Measurements from ENCODE around the gene PPP1R18.

PPP1R18 gene, protein sequence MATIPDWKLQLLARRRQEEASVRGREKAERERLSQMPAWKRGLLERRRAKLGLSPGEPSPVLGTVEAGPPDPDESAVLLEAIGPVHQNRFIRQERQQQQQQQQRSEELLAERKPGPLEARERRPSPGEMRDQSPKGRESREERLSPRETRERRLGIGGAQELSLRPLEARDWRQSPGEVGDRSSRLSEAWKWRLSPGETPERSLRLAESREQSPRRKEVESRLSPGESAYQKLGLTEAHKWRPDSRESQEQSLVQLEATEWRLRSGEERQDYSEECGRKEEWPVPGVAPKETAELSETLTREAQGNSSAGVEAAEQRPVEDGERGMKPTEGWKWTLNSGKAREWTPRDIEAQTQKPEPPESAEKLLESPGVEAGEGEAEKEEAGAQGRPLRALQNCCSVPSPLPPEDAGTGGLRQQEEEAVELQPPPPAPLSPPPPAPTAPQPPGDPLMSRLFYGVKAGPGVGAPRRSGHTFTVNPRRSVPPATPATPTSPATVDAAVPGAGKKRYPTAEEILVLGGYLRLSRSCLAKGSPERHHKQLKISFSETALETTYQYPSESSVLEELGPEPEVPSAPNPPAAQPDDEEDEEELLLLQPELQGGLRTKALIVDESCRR

GRCh38 chr6:30686009-30686907, at the start of gene PPP1R18:
PPP1R18 (minus strand) TSS chr6:30686645; CDS start chr6:30686018, 627 bp downstream.
- Histone ChIP-seq H3K27ac (ENCODE audit: low read length) (peak within 1 kb of the TSS; percentile 98), H3K4me3 (ENCODE audit: low read length in 2 of 2) (peak within 1 kb of the TSS; percentile 94 to 96), H3K9me3 (ENCODE audit: control insufficient read depth in 2 of 2, low read length in 2 of 2) (no peaks in the 10 kb centered on the region), H3K4me1 (ENCODE audit: control insufficient read depth, insufficient read depth, low read length) (peaks cover 73% of the 10 kb centered on the region), H3K27me3 (ENCODE audit: control insufficient read depth in 1 of 2, insufficient read depth in 2 of 2, low read length in 2 of 2) (no peaks in the 10 kb centered on the region), H3K9ac (ENCODE audit: low read length in 2 of 2) (peak within 1 kb of the TSS; percentile 94 to 97), H3K36me3 (ENCODE audit: control insufficient read depth in 2 of 2, insufficient read depth in 2 of 2, low read length in 2 of 2) (no peaks in the 10 kb centered on the region)

DNA sequence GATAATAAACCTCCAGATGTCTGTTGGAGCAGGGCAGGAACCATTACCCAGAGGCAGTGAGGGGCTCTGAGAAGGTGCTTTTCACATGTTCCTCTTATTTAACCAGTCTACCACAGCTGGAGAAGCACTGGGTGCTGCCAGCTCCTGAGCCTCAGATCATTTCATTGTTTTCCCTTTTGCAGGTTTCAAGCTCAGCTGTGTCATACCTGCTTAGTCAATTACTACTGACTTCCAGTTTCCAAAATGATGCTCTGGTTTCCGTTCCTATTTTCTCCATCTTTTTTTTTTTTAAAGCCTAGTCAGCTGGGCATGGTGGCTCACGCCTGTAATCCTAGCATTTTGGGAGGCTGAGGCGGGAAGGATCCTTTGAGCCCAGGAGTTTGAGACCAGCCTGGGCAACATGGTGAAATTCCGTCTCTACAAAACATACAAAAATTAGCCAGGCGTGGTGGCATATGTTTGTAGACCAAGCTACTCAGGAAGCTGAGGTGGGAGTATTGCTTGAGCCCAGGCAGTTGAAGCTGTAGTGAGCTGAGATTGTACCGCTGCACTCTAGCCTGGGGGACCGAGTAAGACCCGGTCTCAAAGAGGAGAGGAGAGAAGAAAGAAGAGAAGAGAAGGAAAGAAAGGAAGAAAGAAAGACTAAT, 49.3 kb upstream of the PPP1R18 start:
- H3K9ac ChIP-seq (ENCODE audit: low read length in 2 of 2) = no peak overlapping the region
- H3K9me3 ChIP-seq (ENCODE audit: control insufficient read depth in 2 of 2, low read length in 2 of 2) = no peaks in the 10 kb centered on the region
- no peaks in the 10 kb centered on the region for H3K27me3 ChIP-seq (ENCODE audit: control insufficient read depth in 1 of 2, insufficient read depth in 2 of 2, low read length in 2 of 2)
- H3K27ac ChIP-seq (ENCODE audit: low read length) = no peak overlapping the region
- peaks cover 18% of the 10 kb centered on the region for H3K4me1 ChIP-seq (ENCODE audit: control insufficient read depth, insufficient read depth, low read length)
- peaks cover 41 to 62% of the 10 kb centered on the region in 2 donors for H3K36me3 ChIP-seq (ENCODE audit: control insufficient read depth in 2 of 2, insufficient read depth in 2 of 2, low read length in 2 of 2)
- H3K4me3 ChIP-seq (ENCODE audit: low read length in 2 of 2) = no peak overlapping the region

DNA sequence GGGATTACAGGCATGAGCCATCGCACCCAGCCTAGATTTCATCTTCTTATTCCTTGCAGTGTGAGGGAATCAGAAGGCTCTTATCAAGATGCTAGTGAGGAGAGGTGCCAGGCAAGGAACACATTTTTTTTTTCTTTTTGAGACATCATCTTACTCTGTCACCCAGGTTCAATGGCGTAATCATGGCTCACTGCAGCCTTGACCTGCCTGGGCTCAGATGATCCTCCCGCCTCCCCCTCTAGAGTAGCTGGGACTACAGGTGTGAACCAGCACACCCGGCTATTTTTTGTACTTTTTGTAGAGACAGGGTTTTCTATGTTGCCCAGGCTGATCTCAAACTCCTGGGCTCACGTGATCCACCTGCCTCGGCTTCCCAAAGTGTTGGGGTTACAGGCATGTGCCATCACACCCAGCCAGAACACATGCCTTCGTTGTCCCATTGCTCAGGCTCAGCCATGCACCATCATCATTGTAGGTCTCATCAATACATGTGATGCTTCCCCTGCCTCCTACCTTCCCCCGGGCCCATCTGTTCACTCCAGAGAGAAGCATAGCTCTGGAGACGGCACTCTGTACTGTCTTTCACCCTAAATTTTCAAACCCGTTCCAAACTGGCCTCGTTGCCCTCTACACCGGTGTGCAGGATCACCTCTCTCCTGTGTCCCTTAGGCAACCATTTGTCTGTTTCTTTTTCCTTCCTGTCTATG, 45.9 kb upstream of the PPP1R18 start:
- Histone ChIP-seq H3K27me3 (ENCODE audit: control insufficient read depth in 1 of 2, insufficient read depth in 2 of 2, low read length in 2 of 2) (no peaks in the 10 kb centered on the region), H3K9me3 (ENCODE audit: control insufficient read depth in 2 of 2, low read length in 2 of 2) (no peaks in the 10 kb centered on the region), H3K36me3 (ENCODE audit: control insufficient read depth in 2 of 2, insufficient read depth in 2 of 2, low read length in 2 of 2) (peaks cover 33 to 51% of the 10 kb centered on the region in 2 donors), H3K27ac (ENCODE audit: low read length) (no peak overlapping the region), H3K4me1 (ENCODE audit: control insufficient read depth, insufficient read depth, low read length) (peaks cover 21% of the 10 kb centered on the region), H3K4me3 (ENCODE audit: low read length in 2 of 2) (no peak overlapping the region), H3K9ac (ENCODE audit: low read length in 2 of 2) (no peak overlapping the region)

GRCh38 chr6:30730601-30731435, 44.4 kb upstream of the PPP1R18 start:
- H3K27ac ChIP-seq (ENCODE audit: low read length) = peak overlapping the region; percentile 53
- H3K4me3 ChIP-seq (ENCODE audit: low read length in 2 of 2) = peak overlapping the region in 1 of 2 donors; percentile 15
- no peaks in the 10 kb centered on the region for H3K27me3 ChIP-seq (ENCODE audit: control insufficient read depth in 1 of 2, insufficient read depth in 2 of 2, low read length in 2 of 2)
- peak overlapping the region in 1 of 2 donors; percentile 58 for H3K9ac ChIP-seq (ENCODE audit: low read length in 2 of 2)
- H3K4me1 ChIP-seq (ENCODE audit: control insufficient read depth, insufficient read depth, low read length) = peaks cover 19% of the 10 kb centered on the region
- no peaks in the 10 kb centered on the region for H3K9me3 ChIP-seq (ENCODE audit: control insufficient read depth in 2 of 2, low read length in 2 of 2)
- H3K36me3 ChIP-seq (ENCODE audit: control insufficient read depth in 2 of 2, insufficient read depth in 2 of 2, low read length in 2 of 2) = peaks cover 37 to 47% of the 10 kb centered on the region in 2 donors

GRCh38 chr6:30727920-30728553, 41.6 kb upstream of the PPP1R18 start:
- no peaks in the 10 kb centered on the region for H3K27me3 ChIP-seq (ENCODE audit: control insufficient read depth in 1 of 2, insufficient read depth in 2 of 2, low read length in 2 of 2)
- H3K4me3 ChIP-seq (ENCODE audit: low read length in 2 of 2) = no peak overlapping the region
- H3K36me3 ChIP-seq (ENCODE audit: control insufficient read depth in 2 of 2, insufficient read depth in 2 of 2, low read length in 2 of 2) = peaks cover 48 to 56% of the 10 kb centered on the region in 2 donors
- H3K9me3 ChIP-seq (ENCODE audit: control insufficient read depth in 2 of 2, low read length in 2 of 2) = no peaks in the 10 kb centered on the region
- no peak overlapping the region for H3K9ac ChIP-seq (ENCODE audit: low read length in 2 of 2)
- H3K4me1 ChIP-seq (ENCODE audit: control insufficient read depth, insufficient read depth, low read length) = peaks cover 39% of the 10 kb centered on the region
- peak overlapping the region; percentile 41 for H3K27ac ChIP-seq (ENCODE audit: low read length)

DNA sequence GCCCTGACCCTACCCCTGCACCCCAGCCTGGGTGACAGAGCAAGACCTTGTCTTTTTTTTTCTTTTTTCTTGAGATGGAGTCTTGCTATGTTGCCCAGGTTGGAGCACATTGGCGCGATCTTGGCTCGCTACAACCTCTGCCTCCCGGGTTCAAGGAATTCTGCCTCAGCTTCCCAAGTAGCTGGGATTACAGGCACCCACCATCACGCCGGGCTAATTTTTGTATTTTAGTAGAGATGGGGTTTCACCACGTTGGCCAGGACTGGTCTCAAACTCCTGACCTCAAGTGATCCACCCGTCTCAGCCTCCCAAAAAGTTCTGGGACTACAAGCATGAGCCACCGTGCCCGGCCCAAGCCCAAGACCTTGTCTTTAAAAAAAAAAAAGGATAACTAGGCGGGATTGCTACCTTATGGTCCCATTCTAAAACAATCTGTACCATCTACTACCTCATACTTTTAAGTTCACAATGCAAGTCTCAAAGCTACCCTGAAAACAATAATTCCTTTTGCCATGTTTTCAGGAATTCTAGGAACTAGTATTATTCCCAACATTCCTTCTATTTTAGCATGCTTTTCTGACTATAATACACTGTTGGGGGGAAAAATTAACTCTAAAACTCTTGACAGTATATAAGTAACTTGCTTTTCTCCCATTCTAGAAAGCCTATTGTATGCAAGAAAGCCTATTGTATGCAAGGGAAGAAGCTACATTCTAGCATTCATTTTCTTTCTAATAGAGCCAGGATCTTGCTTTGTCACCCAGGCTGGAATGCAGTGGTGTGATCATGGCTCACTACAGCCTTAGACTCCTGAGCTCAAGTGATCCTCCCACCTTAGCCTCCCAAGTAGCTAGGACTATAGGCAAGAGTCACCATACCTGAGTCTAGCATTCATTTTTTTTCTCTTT, 40.3 kb upstream of the PPP1R18 start:
- no peak overlapping the region for H3K9ac ChIP-seq (ENCODE audit: low read length in 2 of 2)
- peaks cover 48% of the 10 kb centered on the region in 2 donors for H3K36me3 ChIP-seq (ENCODE audit: control insufficient read depth in 2 of 2, insufficient read depth in 2 of 2, low read length in 2 of 2)
- H3K27ac ChIP-seq (ENCODE audit: low read length) = peak overlapping the region; percentile 8
- H3K4me1 ChIP-seq (ENCODE audit: control insufficient read depth, insufficient read depth, low read length) = peaks cover 50% of the 10 kb centered on the region
- no peaks in the 10 kb centered on the region for H3K27me3 ChIP-seq (ENCODE audit: control insufficient read depth in 1 of 2, insufficient read depth in 2 of 2, low read length in 2 of 2)
- no peaks in the 10 kb centered on the region for H3K9me3 ChIP-seq (ENCODE audit: control insufficient read depth in 2 of 2, low read length in 2 of 2)
- no peak overlapping the region for H3K4me3 ChIP-seq (ENCODE audit: low read length in 2 of 2)

- Histone ChIP-seq H3K27me3 (ENCODE audit: control insufficient read depth in 1 of 2, insufficient read depth in 2 of 2, low read length in 2 of 2) (no peaks in the 10 kb centered on the region), H3K9ac (ENCODE audit: low read length in 2 of 2) (peak overlapping the region in 1 of 2 donors; percentile 13), H3K9me3 (ENCODE audit: control insufficient read depth in 2 of 2, low read length in 2 of 2) (no peaks in the 10 kb centered on the region), H3K36me3 (ENCODE audit: control insufficient read depth in 2 of 2, insufficient read depth in 2 of 2, low read length in 2 of 2) (peaks cover 44 to 48% of the 10 kb centered on the region in 2 donors), H3K4me3 (ENCODE audit: low read length in 2 of 2) (no peak overlapping the region), H3K27ac (ENCODE audit: low read length) (no peak overlapping the region), H3K4me1 (ENCODE audit: control insufficient read depth, insufficient read depth, low read length) (peaks cover 49% of the 10 kb centered on the region)
These were observed 39.5 kb upstream of the PPP1R18 start for GRCh38 chr6:30725713-30726505.

Data from stomach smooth muscle (tissue), 2 donors.